ENCODE measurements around the gene ARSB. TPM values are rescaled to one million over a fixed set of nuclear protein-coding genes. Genes with fewer than 3 reads are reported as not detected.

ARSB gene
- total RNA-seq, 1 donor from 2014 or later: 19.3 TPM

- TF ChIP-seq CTCF (IDR thresholded peaks at IDR 0.05; ENCODE audit: unreplicated experiment): no peak
- H3K27ac Mint-ChIP-seq (ENCODE audit: unreplicated experiment): no peak overlapping the region
These were observed 211.5 kb downstream of the ARSB start for GRCh38 chr5:78773655-78774054.

GRCh38 chr5:78771260-78772205 lies 213.6 kb downstream of the ARSB start:
- Mint-ChIP-seq H3K4me1 (ENCODE audit: unreplicated experiment) (peaks cover 16% of the 10 kb centered on the region), H3K9me3 (ENCODE audit: unreplicated experiment) (no peaks in the 10 kb centered on the region), H3K27me3 (ENCODE audit: unreplicated experiment) (peaks cover 2% of the 10 kb centered on the region), H3K36me3 (ENCODE audit: low read depth, unreplicated experiment) (peaks cover 4% of the 10 kb centered on the region), H3K27ac (ENCODE audit: unreplicated experiment) (peak overlapping the region; percentile 90), H3K4me3 (ENCODE audit: unreplicated experiment) (no peak overlapping the region)
- no peak for TF ChIP-seq CTCF (IDR thresholded peaks at IDR 0.05; ENCODE audit: unreplicated experiment)
- peak; percentile 11 for DNase-seq (ENCODE audit: low spot score)

More at GRCh38 chr5:78773655-78774054, 211.5 kb downstream of the ARSB start:
- Mint-ChIP-seq H3K36me3 (ENCODE audit: low read depth, unreplicated experiment) (peaks cover 4% of the 10 kb centered on the region), H3K27me3 (ENCODE audit: unreplicated experiment) (no peaks in the 10 kb centered on the region), H3K4me1 (ENCODE audit: unreplicated experiment) (peaks cover 12% of the 10 kb centered on the region), H3K4me3 (ENCODE audit: unreplicated experiment) (no peak overlapping the region), H3K9me3 (ENCODE audit: unreplicated experiment) (no peaks in the 10 kb centered on the region)
- no peak for DNase-seq (ENCODE audit: low spot score)

GRCh38 chr5:78768781-78769380 lies 216.2 kb downstream of the ARSB start:
- no peak overlapping the region for H3K27ac Mint-ChIP-seq (ENCODE audit: unreplicated experiment)
- peaks cover 2% of the 10 kb centered on the region for H3K27me3 Mint-ChIP-seq (ENCODE audit: unreplicated experiment)
- TF ChIP-seq CTCF (IDR thresholded peaks at IDR 0.05; ENCODE audit: unreplicated experiment): no peak
- no peak for DNase-seq (ENCODE audit: low spot score)
- peaks cover 7% of the 10 kb centered on the region for H3K36me3 Mint-ChIP-seq (ENCODE audit: low read depth, unreplicated experiment)
- peaks cover 23% of the 10 kb centered on the region for H3K4me1 Mint-ChIP-seq (ENCODE audit: unreplicated experiment)
- H3K9me3 Mint-ChIP-seq (ENCODE audit: unreplicated experiment): no peaks in the 10 kb centered on the region
- no peak overlapping the region for H3K4me3 Mint-ChIP-seq (ENCODE audit: unreplicated experiment)

DNA sequence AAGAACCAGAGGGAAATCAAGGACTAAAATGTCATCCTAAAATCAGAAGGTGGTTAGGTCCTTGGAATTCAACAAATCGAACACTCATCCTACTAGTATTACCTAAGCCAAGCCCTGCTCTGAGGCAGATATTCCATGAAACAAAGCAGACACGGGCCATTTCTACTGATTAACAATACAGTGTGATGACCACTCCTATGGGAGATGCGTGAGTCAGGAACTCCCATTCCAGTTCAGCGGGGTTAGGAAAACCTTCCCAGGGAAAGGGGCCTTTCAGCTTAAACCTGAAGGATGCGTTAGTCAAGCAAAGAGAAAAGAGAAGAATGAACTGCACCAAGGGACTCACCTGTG lies 218.7 kb downstream of the ARSB start:
- peaks cover 4% of the 10 kb centered on the region for H3K36me3 Mint-ChIP-seq (ENCODE audit: low read depth, unreplicated experiment)
- H3K27ac Mint-ChIP-seq (ENCODE audit: unreplicated experiment): no peak overlapping the region
- no peak for TF ChIP-seq CTCF (IDR thresholded peaks at IDR 0.05; ENCODE audit: unreplicated experiment)
- peaks cover 3% of the 10 kb centered on the region for H3K27me3 Mint-ChIP-seq (ENCODE audit: unreplicated experiment)
- H3K9me3 Mint-ChIP-seq (ENCODE audit: unreplicated experiment): no peaks in the 10 kb centered on the region
- H3K4me3 Mint-ChIP-seq (ENCODE audit: unreplicated experiment): no peak overlapping the region
- H3K4me1 Mint-ChIP-seq (ENCODE audit: unreplicated experiment): peaks cover 15% of the 10 kb centered on the region
- DNase-seq (ENCODE audit: low spot score): no peak
